HepG2 (cell line): ENCODE data around the gene CCR3. TPM values are rescaled to one million over a fixed set of nuclear protein-coding genes. Genes with fewer than 3 reads are reported as not detected.

Source experiments
- ATAC-seq: fragments of 200-7000 bp; cut with Tn5 transposase; 3 replicates; pipeline ENCODE4 v1.9.1; 2020; ENCODE audit warnings: mild to moderate bottlenecking, moderate library complexity
- BruUV-seq: library from RNA; stranded (reverse); fragments of 400-500 nt; replicated peaks from 2 replicates; lab custom pipeline; 2021; lab: Mats Ljungman, UMichigan
- CTCF ChIA-PET: fragments of 300-600 bp; formaldehyde crosslinking; extraction: SDS; loops from one replicate; lab custom pipeline; 2021; ENCODE audit warnings: low total read pairs, inconsistent platforms, low intra/inter-chr PET ratio; lab: Yijun Ruan, JAX
- POLR2A ChIA-PET: fragments of 350-600 bp; sonication (Branson Sonifier 250); formaldehyde crosslinking; loops from one replicate; lab custom pipeline; 2020; ENCODE audit warnings: antibody characterized with exemption, inconsistent platforms; lab: Yijun Ruan, JAX
- DNase-seq: peaks from one replicate; pipeline ENCODE4 v3.0.0-alpha.2; 2015; ENCODE audit warnings: low spot score
- FAIRE-seq: peaks from 3 replicates; lab custom pipeline; 2011; peaks lifted over from hg19 to GRCh38; lab: Jason Lieb, UNC
- H2AFZ ChIP-seq: one replicate; pipeline ENCODE4 v1.6.1; 2011; ENCODE audit warnings: low read length, inconsistent platforms
- H3K27ac ChIP-seq: fragments of 300-600 bp; 3 replicates; pipeline ENCODE4 v1.8.0; 2011; ENCODE audit warnings: mixed run types, mild to moderate bottlenecking, mixed read lengths, low read length, inconsistent platforms; ENCODE audit not compliant: insufficient read depth; ENCODE audit errors: extremely low read length
- H3K27me3 ChIP-seq, 2 experiments: fragments of 200-600 bp in 1 of 2; 2 replicates in 1 of 2; 3 replicates in 1 of 2; pipeline versions ENCODE4 v1.6.0 to v1.8.0; 2011; ENCODE audit warnings: low read length in 2 of 2, mild to moderate bottlenecking in 2 of 2, moderate library complexity in 2 of 2, inconsistent platforms in 1 of 2; ENCODE audit not compliant: insufficient read depth in 2 of 2, control insufficient read depth in 1 of 2
- H3K36me3 ChIP-seq, 2 experiments: fragments of 200-600 bp in 1 of 2; replicated peaks in 1 of 2; 2 replicates in 1 of 2; 3 replicates in 1 of 2; pipeline versions ENCODE4 v1.5.1 to v1.8.0; 2011; ENCODE audit warnings: low read length in 2 of 2, inconsistent platforms in 1 of 2; ENCODE audit not compliant: insufficient read depth in 2 of 2, control insufficient read depth in 1 of 2
- H3K4me1 ChIP-seq: 2 replicates; pipeline ENCODE4 v1.5.1; 2012; ENCODE audit warnings: low read length, inconsistent platforms; ENCODE audit not compliant: insufficient read depth
- H3K4me2 ChIP-seq: 2 replicates; pipeline ENCODE4 v1.6.0; 2011; ENCODE audit warnings: low read depth, low read length, inconsistent platforms
- H3K4me3 ChIP-seq, 3 experiments: fragments of 200-600 bp in 1 of 3; sonication (generic), shearing (Covaris generic) in 1 of 3; replicated peaks in 1 of 3; 2 replicates each; pipeline ENCODE4 v1.5.1; 2011 to 2016; ENCODE audit warnings: low read length in 3 of 3, inconsistent platforms in 2 of 3, low read depth in 2 of 3, mild to moderate bottlenecking in 2 of 3, control low read depth in 1 of 3, mixed read lengths in 1 of 3; ENCODE audit not compliant: insufficient read depth in 1 of 3
- H3K79me2 ChIP-seq: one replicate; pipeline ENCODE4 v1.6.1; 2011; ENCODE audit warnings: low read length, inconsistent platforms; ENCODE audit not compliant: insufficient read depth
- H3K9ac ChIP-seq: 2 replicates; pipeline ENCODE4 v1.6.0; 2011; ENCODE audit warnings: mild to moderate bottlenecking, low read depth, low read length, inconsistent platforms; ENCODE audit not compliant: insufficient read depth
- H3K9me3 ChIP-seq: 2 replicates; pipeline ENCODE4 v1.5.1; 2012; ENCODE audit warnings: mild to moderate bottlenecking, low read length
- H4K20me1 ChIP-seq: 2 replicates; pipeline ENCODE4 v1.6.0; 2011; ENCODE audit warnings: inconsistent platforms, mild to moderate bottlenecking, low read length, moderate library complexity; ENCODE audit not compliant: insufficient read depth
- CBFB ChIP-seq: sonication (generic); formaldehyde crosslinking; IDR thresholded peaks from 2 replicates; pipeline ENCODE4 v1.4.0; 2020; ENCODE audit warnings: missing genetic modification reagents
- CBX1 ChIP-seq: IDR thresholded peaks from one replicate; pipeline ENCODE4 v1.6.1; 2016; ENCODE audit warnings: antibody characterized with exemption, low read depth
- HES4 ChIP-seq: sonication (generic); formaldehyde crosslinking; IDR thresholded peaks from 2 replicates; pipeline ENCODE4 v1.9.0; 2021; ENCODE audit warnings: mild to moderate bottlenecking, missing genetic modification reagents, borderline replicate concordance
- IKZF1 ChIP-seq: fragments of 450-650 bp; IDR thresholded peaks from 2 replicates; pipeline ENCODE4 v1.7.1; 2016
- KDM6A ChIP-seq: IDR thresholded peaks from 2 replicates; pipeline ENCODE4 v1.6.1; 2016; ENCODE audit warnings: low read depth
- MATR3 ChIP-seq: sonication (generic); formaldehyde crosslinking; IDR thresholded peaks from 2 replicates; pipeline ENCODE4 v1.4.0; 2020; ENCODE audit warnings: missing genetic modification reagents
- PREB ChIP-seq: sonication (generic); formaldehyde crosslinking; IDR thresholded peaks from 2 replicates; pipeline ENCODE4 v1.4.0; 2020; ENCODE audit warnings: missing genetic modification reagents
- ZNF235 ChIP-seq: sonication (generic); formaldehyde crosslinking; IDR thresholded peaks from 2 replicates; pipeline ENCODE4 v1.8.1; 2023; ENCODE audit warnings: mild to moderate bottlenecking, missing genetic modification reagents, borderline replicate concordance
- ZNF256 ChIP-seq: sonication (generic); formaldehyde crosslinking; conservative IDR thresholded peaks from 2 replicates; pipeline ENCODE4 v1.4.0; 2020; ENCODE audit warnings: missing genetic modification reagents
- ZNF276 ChIP-seq: sonication (generic); formaldehyde crosslinking; IDR thresholded peaks from 2 replicates; pipeline ENCODE4 v1.4.0; 2020; ENCODE audit warnings: mild to moderate bottlenecking, low read depth, missing genetic modification reagents
- ZSCAN12 ChIP-seq: sonication (generic); formaldehyde crosslinking; IDR thresholded peaks from 2 replicates; pipeline ENCODE4 v1.9.0; 2021; ENCODE audit warnings: mild to moderate bottlenecking, missing genetic modification reagents
- WGBS: methylation state at CpG from one replicate; pipeline ENCODE4 v1.1.6; 2017; ENCODE audit warnings: low lambda C conversion rate; 5-methylcytosine and 5-hydroxymethylcytosine counted together
- in situ Hi-C: cut with HindIII; loops from 2 replicates; pipeline ENCODE4 v1.10.0; 2017; ENCODE audit warnings: low pct_unique_long_range_greater_than_20kb; ENCODE audit not compliant: extremely low pct_ligation_motif_present
- intact Hi-C: fragments of 100-400 bp; cut with micrococcal nuclease; formaldehyde crosslinking; loops from one replicate; pipeline ENCODE4 v1.10.0; 2022; ENCODE audit not compliant: unreplicated experiment
- polyA plus RNA-seq, 8 experiments: library from polyadenylated mRNA; depleted of rRNA in 3 of 8; stranded (reverse) in 7 of 8; unstranded in 1 of 8; fragments of >200 nt; fragmentation: Illumina TruSeq in 4 of 8; extraction: Trizol in 4 of 8; gene quantifications; 2 replicates each; pipeline versions ENCODE4 v1.2.1 to v1.2.3, GENCODE V29; 2011 to 2016; ENCODE audit warnings: low read depth in 4 of 8, missing spikeins in 1 of 8, mixed read lengths in 1 of 8; ENCODE audit not compliant: insufficient read depth in 1 of 8
- total RNA-seq, 5 experiments: library from RNA; depleted of rRNA; stranded (reverse); fragments of >200 nt; fragmentation: Illumina TruSeq; extraction: Trizol; gene quantifications; 2 replicates each; pipeline ENCODE4 v1.2.3, GENCODE V29; 2016; ENCODE audit warnings: low read depth in 1 of 5
- TF ChIP-seq, protein P1 (sequence below), 2 experiments: sonication (generic) in 1 of 2; formaldehyde crosslinking in 1 of 2; IDR thresholded peaks; 2 replicates each; pipeline versions ENCODE4 v1.5.1 to v1.6.1; 2011 to 2020; ENCODE audit warnings: borderline replicate concordance in 1 of 2, low read depth in 1 of 2, low read length in 1 of 2, mild to moderate bottlenecking in 1 of 2, missing genetic modification reagents in 1 of 2, moderate library complexity in 1 of 2

The CCR3 gene
- total and polyA plus RNA-seq, 2 of the 13 experiments (the other 11 are each of a cell fraction or from before 2014, with no cell fraction given), result not detected

- TF ChIP-seq ZNF276 (CRISPR knock-in tag) (no peak), KDM6A (CRISPR knock-in tag) (no peak), CBFB (CRISPR knock-in tag) (no peak), PREB (no peak)
- TF ChIP-seq, protein P1, sequence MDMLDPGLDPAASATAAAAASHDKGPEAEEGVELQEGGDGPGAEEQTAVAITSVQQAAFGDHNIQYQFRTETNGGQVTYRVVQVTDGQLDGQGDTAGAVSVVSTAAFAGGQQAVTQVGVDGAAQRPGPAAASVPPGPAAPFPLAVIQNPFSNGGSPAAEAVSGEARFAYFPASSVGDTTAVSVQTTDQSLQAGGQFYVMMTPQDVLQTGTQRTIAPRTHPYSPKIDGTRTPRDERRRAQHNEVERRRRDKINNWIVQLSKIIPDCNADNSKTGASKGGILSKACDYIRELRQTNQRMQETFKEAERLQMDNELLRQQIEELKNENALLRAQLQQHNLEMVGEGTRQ (IDR thresholded peaks at IDR 0.05; ENCODE audit: low read depth, low read length), result no peak
- TF ChIP-seq, protein P1 (CRISPR knock-in tag; IDR thresholded peaks at IDR 0.05; ENCODE audit: borderline replicate concordance), result no peak
Observed at GRCh38 chr3:46239952-46240351, 2.3 kb upstream of the CCR3 start (continued).

DNA sequence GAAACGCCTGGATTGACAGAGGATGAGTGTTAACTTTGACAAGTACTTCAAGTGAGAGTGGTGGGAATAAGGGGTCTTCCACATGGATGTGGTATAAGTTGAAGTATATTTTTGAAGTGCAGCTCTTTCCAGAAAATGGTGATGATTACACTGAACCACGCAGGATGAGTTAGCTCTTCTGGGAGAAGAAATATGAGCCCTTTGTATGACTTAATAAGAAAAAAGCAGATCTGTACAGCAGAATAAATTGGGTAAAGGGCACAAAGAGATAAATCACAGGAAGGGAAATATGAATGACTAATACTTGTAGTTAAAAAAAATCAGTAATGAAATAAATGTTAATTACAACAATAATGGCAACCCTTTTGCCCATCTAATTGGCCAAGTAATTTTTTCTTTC is 1.3 kb downstream of the CCR3 start:
- Histone ChIP-seq H3K4me1 (no peaks in the 10 kb centered on the region), H3K4me3 (no peak overlapping the region), H2AFZ (no peak overlapping the region), H3K9me3 (no peaks in the 10 kb centered on the region), H4K20me1 (no peaks in the 10 kb centered on the region), H3K4me2 (no peak overlapping the region), H3K36me3 (no peaks in the 10 kb centered on the region), H3K27ac (no peak overlapping the region), H3K27me3 (peaks cover 0 to 11% of the 10 kb centered on the region in 2 experiments; a peak in 2 of 5 replicates), H3K79me2 (no peaks in the 10 kb centered on the region), H3K9ac (no peak overlapping the region)
- BruUV-seq, result no TSS peak
- in situ Hi-C loops (no loop called here), intact Hi-C loops (no loop called here)
- ATAC-seq, result no peak
- no peak for TF ChIP-seq MATR3 (CRISPR knock-in tag)
- TF ChIP-seq ZNF235 (CRISPR knock-in tag), result no peak
- TF ChIP-seq ZNF256 (CRISPR knock-in tag), result no peak
- no peak for TF ChIP-seq CBX1
- no peak for TF ChIP-seq IKZF1
- TF ChIP-seq HES4 (CRISPR knock-in tag), result no peak
- no peak for TF ChIP-seq ZSCAN12 (CRISPR knock-in tag)
- ChIA-PET CTCF (no interaction called here), POLR2A (no interaction called here)
- no peak for DNase-seq
- WGBS, result 8% methylated on average over 2 of the region's 2 CpGs
- no peak for FAIRE-seq
